GM12875 (cell line): ENCODE results near the gene NOX5.

Experiments used
- H3K4me3 ChIP-seq: one replicate; pipeline ENCODE4 v1.5.1; 2011; ENCODE audit warnings: low read depth, low read length, control low read depth
- CTCF ChIP-seq: IDR thresholded peaks from 2 replicates; pipeline ENCODE4 v1.5.1; 2011; ENCODE audit warnings: low read depth, mild to moderate bottlenecking, control low read depth, inconsistent platforms, low read length, moderate library complexity, borderline replicate concordance; ENCODE audit not compliant: insufficient read depth

The NOX5 gene

GRCh38 chr15:69034352-69034751 lies 19.9 kb downstream of the NOX5 start:
- H3K4me3 ChIP-seq: no peak overlapping the region
- TF ChIP-seq CTCF: no peak

GRCh38 chr15:69035205-69035917 lies 20.9 kb downstream of the NOX5 start:
- TF ChIP-seq CTCF: no peak
- no peak overlapping the region for H3K4me3 ChIP-seq

GRCh38 chr15:69035918-69036258 lies 21.4 kb downstream of the NOX5 start:
- TF ChIP-seq CTCF: no peak
- no peak overlapping the region for H3K4me3 ChIP-seq

GRCh38 chr15:69036826-69037225 lies 22.3 kb downstream of the NOX5 start:
- H3K4me3 ChIP-seq: no peak overlapping the region
- TF ChIP-seq CTCF: no peak

GRCh38 chr15:69037482-69037881 lies 23.0 kb downstream of the NOX5 start:
- H3K4me3 ChIP-seq: no peak overlapping the region
- no peak for TF ChIP-seq CTCF

- TF ChIP-seq CTCF: no peak
- no peak overlapping the region for H3K4me3 ChIP-seq
Observed at GRCh38 chr15:69037977-69038376, 23.5 kb downstream of the NOX5 start.

GRCh38 chr15:69038508-69038907 lies 24.0 kb downstream of the NOX5 start:
- H3K4me3 ChIP-seq: no peak overlapping the region
- TF ChIP-seq CTCF: no peak
